Pancreas (tissue), 10 donors: Measurements from ENCODE around the gene SUN1. TPM values are rescaled to one million over a fixed set of nuclear protein-coding genes. Genes with fewer than 3 reads are reported as not detected.
"Not testable (repeated sequence)": the region's sequence is repeated elsewhere in the genome, so short reads cannot be mapped to it uniquely, and the experiment has no call there.

ENCODE experiments used
- ATAC-seq, 4 donors: fragments of 200-7000 bp; cut with Tn5 transposase; one replicate each; pipeline versions ENCODE4 v1.8.0 to v1.9.1; 2020; ENCODE audit warnings: mild to moderate bottlenecking in 4 of 4, moderate library complexity in 4 of 4
- DNase-seq, 6 donors: peaks; one replicate each; pipeline ENCODE4 v3.0.0-alpha.2; 2020
- FAIRE-seq: peaks from 2 replicates; lab custom pipeline; 2012; peaks lifted over from hg19 to GRCh38; lab: Jason Lieb, UNC
- H3K27ac ChIP-seq, 4 donors: fragments of 200-600 bp; sonication (generic); 1 replicate in 3 of 4; 2 replicates in 1 of 4; pipeline versions ENCODE4 v1.5.0 to v1.8.0; 2020
- H3K27me3 ChIP-seq, 4 donors: fragments of 200-600 bp; one replicate each; pipeline ENCODE4 v1.8.0; 2021
- H3K36me3 ChIP-seq, 3 donors: fragments of 200-600 bp; sonication (generic) in 1 of 3; one replicate each; pipeline versions ENCODE4 v1.5.0 to v1.8.0; 2020 to 2021
- H3K4me1 ChIP-seq, 3 donors: fragments of 200-600 bp; one replicate each; pipeline ENCODE4 v1.8.0; 2021
- H3K4me3 ChIP-seq, 4 donors: fragments of 200-600 bp; sonication (generic) in 2 of 4; one replicate each; pipeline versions ENCODE4 v1.5.0 to v1.8.0; 2020 to 2021
- H3K9me3 ChIP-seq, 4 donors: fragments of 200-600 bp; one replicate each; pipeline ENCODE4 v1.8.0; 2021
- CTCF ChIP-seq, 4 donors: fragments of 200-600 bp; sonication (generic) in 3 of 4; IDR thresholded peaks; one replicate each; pipeline versions ENCODE4 v1.5.0 to v1.8.0; 2021; ENCODE audit warnings: antibody characterized with exemption in 4 of 4
- WGBS, 2 donors: extraction: QIAGEN DNeasy Blood & Tissue Kit; methylation state at CpG; one replicate each; pipeline ENCODE4 v1.1.7; 2013; 5-methylcytosine and 5-hydroxymethylcytosine counted together
- intact Hi-C, 3 donors: fragments of 100-400 bp; cut with DNase I; formaldehyde crosslinking; loops; one replicate each; pipeline versions ENCODE4 v1.11.1 to v1.14.2; 2022
- polyA plus RNA-seq, 2 donors: library from polyadenylated mRNA; stranded (reverse); fragments of 200-250 nt; gene quantifications; one replicate each; pipeline ENCODE4 v1.2.3, GENCODE V29; 2013
- total RNA-seq, 6 donors: library from RNA; stranded (reverse); fragmentation: NEBNext Ultra II Directional in 4 of 6; extraction: Animal tissue kit (Norgen Biotek cat#: 25700) in 4 of 6; gene quantifications; one replicate each; pipeline versions ENCODE4 v1.2.1 to v1.2.4, GENCODE V29; 2021 to 2023
- donor health status: healthy with polysubstance abuse.
- donor health status: DM: no; HTN: no; CAD: no; lungs with moderate emphysema.
- donor health status: DM: no; HTN: no; CAD: no.
- donor health status: control.
- donor health status: control.
- donor health status: Bipolar disorder and iron deficiency.
- donor health status: DM: yes; HTN: yes; CAD: no.
- donor health status: DM: no; HTN: no; CAD: no.
- donor health status: DM: no; HTN: no; CAD: no.
- donor health status: DM: yes; HTN: yes; CAD: no.

SUN1 gene
- total and polyA plus RNA-seq, 8 donors: 42.6 to 93.2 (median 55.9) TPM

- intact Hi-C loops: no loop called here
- peak in 1 of 6 donors; percentile 10 for DNase-seq
- no peak for TF ChIP-seq CTCF (IDR thresholded peaks at IDR 0.05)
- Histone ChIP-seq H3K36me3 (peaks cover 0 to 37% (median 0%) of the 10 kb centered on the region in 3 donors), H3K27me3 (no peaks in the 10 kb centered on the region), H3K27ac (no peak overlapping the region), H3K9me3 (no peaks in the 10 kb centered on the region), H3K4me3 (no peak overlapping the region), H3K4me1 (no peaks in the 10 kb centered on the region)
- FAIRE-seq: no peak
- 85 to 94% methylated on average over 14 of the region's 14 CpGs for WGBS, 2 donors
- ATAC-seq: no peak
These were observed 11.8 kb downstream of the SUN1 start for GRCh38 chr7:844043-844442.

- Histone ChIP-seq H3K27ac (no peak overlapping the region), H3K4me3 (no peak overlapping the region), H3K27me3 (no peaks in the 10 kb centered on the region), H3K4me1 (no peaks in the 10 kb centered on the region), H3K36me3 (peaks cover 0 to 41% (median 3%) of the 10 kb centered on the region in 3 donors), H3K9me3 (no peaks in the 10 kb centered on the region)
- 93 to 98% methylated on average over 15 of the region's 15 CpGs for WGBS, 2 donors
- ATAC-seq: peak in 1 of 4 donors; percentile 16
- no peak for TF ChIP-seq CTCF (IDR thresholded peaks at IDR 0.05)
- intact Hi-C loops: no loop called here
- FAIRE-seq: no peak
- peak in 1 of 6 donors; percentile 14 for DNase-seq
These were observed 12.2 kb downstream of the SUN1 start for GRCh38 chr7:844514-844913.

GRCh38 chr7:845091-845490, 12.8 kb downstream of the SUN1 start:
- TF ChIP-seq CTCF (IDR thresholded peaks at IDR 0.05): no peak
- Histone ChIP-seq H3K27me3 (no peaks in the 10 kb centered on the region), H3K36me3 (peaks cover 0 to 44% (median 9%) of the 10 kb centered on the region in 3 donors), H3K9me3 (no peaks in the 10 kb centered on the region), H3K4me3 (no peak overlapping the region), H3K27ac (no peak overlapping the region), H3K4me1 (no peaks in the 10 kb centered on the region)
- ATAC-seq: no peak
- WGBS, 2 donors: 93 to 94% methylated on average over 22 of the region's 22 CpGs
- peak in 1 of 6 donors; percentile 7 for DNase-seq
- no peak for FAIRE-seq
- intact Hi-C loops: no loop called here

- TF ChIP-seq CTCF (IDR thresholded peaks at IDR 0.05): no peak
- intact Hi-C loops: no loop called here
- no peak overlapping the region for H3K27ac ChIP-seq
- 95 to 96% methylated on average over 11 of the region's 11 CpGs for WGBS, 2 donors
- H3K9me3 ChIP-seq: no peaks in the 10 kb centered on the region
- H3K27me3 ChIP-seq: no peaks in the 10 kb centered on the region
- peaks cover 0 to 43% (median 9%) of the 10 kb centered on the region in 3 donors for H3K36me3 ChIP-seq
- no peak for ATAC-seq
- no peak for FAIRE-seq
- no peaks in the 10 kb centered on the region for H3K4me1 ChIP-seq
- peak in 1 of 6 donors; percentile 2 for DNase-seq
- no peak overlapping the region for H3K4me3 ChIP-seq
These were observed 13.5 kb downstream of the SUN1 start for GRCh38 chr7:845731-846130.

GRCh38 chr7:846958-847650, 14.8 kb downstream of the SUN1 start:
- ATAC-seq, H3K27ac ChIP-seq, H3K27me3 ChIP-seq, intact Hi-C loops, H3K9me3 ChIP-seq, FAIRE-seq, H3K4me3 ChIP-seq, H3K4me1 ChIP-seq: not testable (repeated sequence)
- DNase-seq: peak in 1 of 6 donors; percentile 11
- H3K36me3 ChIP-seq: peaks cover 4 to 50% (median 9%) of the 10 kb centered on the region in 3 donors
- WGBS, 2 donors: 94 to 98% methylated on average over 20 to 30 of the region's 37 CpGs

- H3K27ac ChIP-seq, H3K4me1 ChIP-seq, H3K27me3 ChIP-seq, intact Hi-C loops, FAIRE-seq, H3K4me3 ChIP-seq, ATAC-seq, H3K9me3 ChIP-seq: not testable (repeated sequence)
- DNase-seq: peak in 1 of 6 donors; percentile 6
- peaks cover 4 to 50% (median 9%) of the 10 kb centered on the region in 3 donors for H3K36me3 ChIP-seq
- WGBS, 2 donors: 97 to 98% methylated on average over 18 to 21 of the region's 28 CpGs
These were observed 15.5 kb downstream of the SUN1 start for GRCh38 chr7:847728-848127.
